HEK293T (cell line): ENCODE data around the gene BEST2.

ENCODE experiments used
- CTCF ChIA-PET: fragments of 350-600 bp; formaldehyde crosslinking; extraction: SDS; loops from one replicate; lab custom pipeline; 2021; ENCODE audit warnings: antibody characterized with exemption, inconsistent platforms; lab: Yijun Ruan, JAX
- POLR2A ChIA-PET: fragments of 350-600 bp; formaldehyde crosslinking; extraction: SDS; loops from one replicate; lab custom pipeline; 2020; ENCODE audit warnings: antibody characterized with exemption, inconsistent platforms; lab: Yijun Ruan, JAX
- DNase-seq: peaks from one replicate; pipeline ENCODE4 v3.0.0; 2012; ENCODE audit warnings: mixed read lengths; ENCODE audit errors: extremely low spot score
- ARNT ChIP-seq: fragments of 450-650 bp; IDR thresholded peaks from 2 replicates; pipeline ENCODE4 v1.6.1; 2017; ENCODE audit warnings: mild to moderate bottlenecking
- BHLHE40 ChIP-seq: fragments of 450-650 bp; IDR thresholded peaks from 2 replicates; pipeline ENCODE4 v1.6.1; 2016; ENCODE audit warnings: mild to moderate bottlenecking, moderate library complexity, borderline replicate concordance
- CTBP1 ChIP-seq: fragments of 450-650 bp; IDR thresholded peaks from 2 replicates; pipeline ENCODE4 v1.6.1; 2016; ENCODE audit warnings: borderline replicate concordance
- ELF4 ChIP-seq: fragments of 450-650 bp; IDR thresholded peaks from 2 replicates; pipeline ENCODE4 v1.6.1; 2017; ENCODE audit warnings: antibody characterized with exemption
- FOXA1 ChIP-seq: fragments of 450-650 bp; IDR thresholded peaks from 2 replicates; pipeline ENCODE4 v1.6.1; 2016; ENCODE audit warnings: mild to moderate bottlenecking
- FOXK2 ChIP-seq: fragments of 450-650 bp; IDR thresholded peaks from 2 replicates; pipeline ENCODE4 v1.6.1; 2016; ENCODE audit warnings: mild to moderate bottlenecking
- FOXM1 ChIP-seq: fragments of 450-650 bp; IDR thresholded peaks from 2 replicates; pipeline ENCODE4 v1.6.1; 2017; ENCODE audit warnings: mild to moderate bottlenecking, borderline replicate concordance
- HDGF ChIP-seq: fragments of 450-650 bp; IDR thresholded peaks from 2 replicates; pipeline ENCODE4 v1.6.1; 2017; ENCODE audit warnings: antibody characterized with exemption, borderline replicate concordance
- L3MBTL2 ChIP-seq: fragments of 450-650 bp; conservative IDR thresholded peaks from 2 replicates; pipeline ENCODE4 v1.6.1; 2016; ENCODE audit warnings: mild to moderate bottlenecking
- LEF1 ChIP-seq: fragments of 450-650 bp; IDR thresholded peaks from 2 replicates; pipeline ENCODE4 v1.6.1; 2017; ENCODE audit warnings: mild to moderate bottlenecking, borderline replicate concordance
- NFRKB ChIP-seq: fragments of 450-650 bp; IDR thresholded peaks from 2 replicates; pipeline ENCODE4 v1.6.1; 2016; ENCODE audit warnings: mild to moderate bottlenecking, moderate library complexity
- SP1 ChIP-seq: fragments of 450-650 bp; IDR thresholded peaks from 2 replicates; pipeline ENCODE4 v1.6.1; 2017
- SUZ12 ChIP-seq: fragments of 450-650 bp; IDR thresholded peaks from 2 replicates; pipeline ENCODE4 v1.6.1; 2016; ENCODE audit warnings: mild to moderate bottlenecking
- TARDBP ChIP-seq: fragments of 450-650 bp; IDR thresholded peaks from 2 replicates; pipeline ENCODE4 v1.6.1; 2016
- ZNF384 ChIP-seq: fragments of 450-650 bp; IDR thresholded peaks from 2 replicates; pipeline ENCODE4 v1.6.1; 2016
- TF ChIP-seq, protein P1 (sequence below): fragments of 450-650 bp; IDR thresholded peaks from 2 replicates; pipeline ENCODE4 v1.6.1; 2016

The BEST2 gene

DNA sequence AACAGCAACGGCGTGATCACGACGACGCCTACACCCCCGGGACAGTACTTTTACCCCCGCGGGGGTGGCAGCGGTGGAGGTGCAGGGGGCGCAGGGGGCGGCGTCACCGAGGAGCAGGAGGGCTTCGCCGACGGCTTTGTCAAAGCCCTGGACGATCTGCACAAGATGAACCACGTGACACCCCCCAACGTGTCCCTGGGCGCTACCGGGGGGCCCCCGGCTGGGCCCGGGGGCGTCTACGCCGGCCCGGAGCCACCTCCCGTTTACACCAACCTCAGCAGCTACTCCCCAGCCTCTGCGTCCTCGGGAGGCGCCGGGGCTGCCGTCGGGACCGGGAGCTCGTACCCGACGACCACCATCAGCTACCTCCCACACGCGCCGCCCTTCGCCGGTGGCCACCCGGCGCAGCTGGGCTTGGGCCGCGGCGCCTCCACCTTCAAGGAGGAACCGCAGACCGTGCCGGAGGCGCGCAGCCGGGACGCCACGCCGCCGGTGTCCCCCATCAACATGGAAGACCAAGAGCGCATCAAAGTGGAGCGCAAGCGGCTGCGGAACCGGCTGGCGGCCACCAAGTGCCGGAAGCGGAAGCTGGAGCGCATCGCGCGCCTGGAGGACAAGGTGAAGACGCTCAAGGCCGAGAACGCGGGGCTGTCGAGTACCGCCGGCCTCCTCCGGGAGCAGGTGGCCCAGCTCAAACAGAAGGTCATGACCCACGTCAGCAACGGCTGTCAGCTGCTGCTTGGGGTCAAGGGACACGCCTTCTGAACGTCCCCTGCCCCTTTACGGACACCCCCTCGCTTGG, 40.7 kb downstream of the BEST2 start:
- ChIA-PET POLR2A (interaction anchor here (0.6 to 3.6 kb wide), 20 partner anchors 9 to 111 kb away, joined by 3 to 55 read pairs (median 4); partner anchors contain the start of genes DHPS, DNASE2, GET3 and RNASEH2A), CTCF (interaction anchor here (0.7 to 3.3 kb wide), 6 partner anchors 9 to 228 kb away, joined by 3 to 23 read pairs (median 11); no protein-coding TSS in a partner anchor)
- DNase-seq, result no peak
- no peak for TF ChIP-seq BHLHE40
- no peak for TF ChIP-seq SUZ12
- TF ChIP-seq L3MBTL2, result peak; percentile 64; the same call in 1 of the 2 replicates

DNA sequence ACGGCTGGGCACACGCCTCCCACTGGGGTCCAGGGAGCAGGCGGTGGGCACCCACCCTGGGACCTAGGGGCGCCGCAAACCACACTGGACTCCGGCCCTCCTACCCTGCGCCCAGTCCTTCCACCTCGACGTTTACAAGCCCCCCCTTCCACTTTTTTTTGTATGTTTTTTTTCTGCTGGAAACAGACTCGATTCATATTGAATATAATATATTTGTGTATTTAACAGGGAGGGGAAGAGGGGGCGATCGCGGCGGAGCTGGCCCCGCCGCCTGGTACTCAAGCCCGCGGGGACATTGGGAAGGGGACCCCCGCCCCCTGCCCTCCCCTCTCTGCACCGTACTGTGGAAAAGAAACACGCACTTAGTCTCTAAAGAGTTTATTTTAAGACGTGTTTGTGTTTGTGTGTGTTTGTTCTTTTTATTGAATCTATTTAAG, 41.3 kb downstream of the BEST2 start:
- POLR2A ChIA-PET, result interaction anchor here (0.6 to 3.6 kb wide), 11 partner anchors 10 to 112 kb away, joined by 3 to 55 read pairs (median 7); partner anchors contain the start of genes DHPS, GET3 and RNASEH2A
- no peak for DNase-seq
- CTCF ChIA-PET, result interaction anchor here (0.6 to 3.3 kb wide), 7 partner anchors 15 to 35 kb away, joined by 3 to 23 read pairs (median 7); no protein-coding TSS in a partner anchor
- TF ChIP-seq SUZ12 (no peak), BHLHE40 (no peak), FOXK2 (no peak), TARDBP (no peak)

DNA sequence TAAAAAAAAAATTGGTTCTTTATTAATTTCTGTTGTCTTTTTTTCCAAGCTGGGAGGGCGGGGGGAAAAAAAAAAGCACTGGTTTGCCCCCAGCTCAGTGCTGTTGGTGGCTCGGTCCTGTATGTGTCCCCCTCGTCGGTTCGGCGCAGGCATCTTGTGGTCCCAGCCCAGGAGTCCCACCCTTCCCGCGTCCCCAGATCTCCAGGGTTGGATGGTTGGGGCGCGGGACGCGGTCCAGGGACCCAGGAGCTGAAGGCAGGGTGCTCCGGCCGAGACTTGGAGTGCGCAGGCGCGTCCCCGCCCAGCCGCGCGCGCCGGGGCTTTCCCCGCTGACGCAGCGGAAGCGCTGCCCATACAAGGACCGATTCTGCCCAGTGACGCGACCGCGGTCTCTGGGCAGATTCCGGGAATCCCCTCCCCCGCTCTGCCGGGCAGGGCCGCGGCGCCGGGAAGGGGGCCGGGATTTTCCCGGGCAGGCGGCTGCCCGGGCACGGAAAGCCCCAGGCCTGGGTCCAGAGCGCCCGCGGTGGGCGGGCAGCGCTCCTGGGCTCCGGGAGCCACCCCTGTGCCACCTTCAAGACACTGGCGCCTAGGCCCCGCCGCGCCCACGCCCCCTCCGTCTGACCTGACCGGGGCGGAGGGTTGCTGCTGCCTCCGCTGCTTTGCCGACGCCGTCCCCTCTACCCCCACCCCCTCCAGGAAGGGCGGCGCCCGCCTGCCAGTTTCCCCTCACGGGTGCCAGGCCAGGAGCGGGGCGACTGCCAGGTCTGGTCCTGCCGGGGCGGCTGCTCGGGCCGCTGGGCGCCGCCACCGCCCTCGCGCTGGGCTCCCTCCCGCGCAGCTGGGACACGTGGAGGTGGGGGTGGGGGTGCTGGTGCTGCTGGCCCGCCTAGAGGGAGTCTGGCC, 42.0 kb downstream of the BEST2 start:
- TF ChIP-seq SUZ12, result no peak
- no peak for TF ChIP-seq TARDBP
- peak; percentile 74 for TF ChIP-seq L3MBTL2
- no peak for TF ChIP-seq ELF4
- TF ChIP-seq, protein P1, sequence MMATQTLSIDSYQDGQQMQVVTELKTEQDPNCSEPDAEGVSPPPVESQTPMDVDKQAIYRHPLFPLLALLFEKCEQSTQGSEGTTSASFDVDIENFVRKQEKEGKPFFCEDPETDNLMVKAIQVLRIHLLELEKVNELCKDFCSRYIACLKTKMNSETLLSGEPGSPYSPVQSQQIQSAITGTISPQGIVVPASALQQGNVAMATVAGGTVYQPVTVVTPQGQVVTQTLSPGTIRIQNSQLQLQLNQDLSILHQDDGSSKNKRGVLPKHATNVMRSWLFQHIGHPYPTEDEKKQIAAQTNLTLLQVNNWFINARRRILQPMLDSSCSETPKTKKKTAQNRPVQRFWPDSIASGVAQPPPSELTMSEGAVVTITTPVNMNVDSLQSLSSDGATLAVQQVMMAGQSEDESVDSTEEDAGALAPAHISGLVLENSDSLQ, result no peak
- TF ChIP-seq NFRKB, result no peak
- peak; percentile 98 for TF ChIP-seq ZNF384
- POLR2A ChIA-PET, result interaction anchor here (0.7 to 3.6 kb wide), 10 partner anchors 11 to 112 kb away, joined by 3 to 55 read pairs (median 8); partner anchors contain the start of genes DHPS, GET3 and RNASEH2A
- CTCF ChIA-PET, result interaction anchor here (0.6 to 3.3 kb wide), 7 partner anchors 16 to 36 kb away, joined by 3 to 23 read pairs (median 7); no protein-coding TSS in a partner anchor
- peak; percentile 95 for DNase-seq

DNA sequence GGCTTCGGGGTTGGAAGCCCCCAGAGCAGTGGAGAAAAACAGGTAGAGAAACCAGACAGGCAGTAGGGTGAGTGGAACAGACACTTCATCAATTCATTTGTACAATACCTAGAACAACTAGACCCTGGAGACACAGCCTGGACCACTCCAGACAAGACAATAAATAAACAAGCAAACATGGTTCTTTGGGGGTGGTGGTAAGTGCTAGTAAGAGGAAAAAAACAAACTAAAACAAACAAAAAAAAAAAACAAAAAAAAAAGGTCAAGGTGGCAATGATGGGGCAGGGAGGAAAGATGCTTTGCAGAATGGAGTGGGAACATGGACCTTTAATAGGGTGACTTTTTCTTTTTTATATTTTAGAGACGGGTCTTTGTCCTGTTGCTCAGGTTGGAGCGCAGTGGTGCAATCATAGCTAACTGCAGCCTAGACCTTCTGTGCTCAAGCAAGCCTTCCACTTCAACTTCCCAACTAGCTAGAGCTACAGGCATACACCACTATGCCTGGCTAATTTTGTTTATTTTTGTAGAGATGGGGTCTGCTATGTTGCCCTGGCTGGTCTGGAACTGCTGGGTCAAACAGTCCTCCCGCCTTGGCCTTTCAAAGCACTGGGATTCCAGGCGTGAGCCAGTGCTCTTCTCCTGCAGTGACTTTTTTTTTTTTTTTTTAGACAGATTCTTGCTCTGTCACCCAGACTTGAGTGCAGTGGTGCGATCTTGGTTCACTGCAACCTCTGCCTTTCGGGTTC, 42.8 kb downstream of the BEST2 start:
- DNase-seq, result no peak
- TF ChIP-seq LEF1 (no peak), ZNF384 (no peak), ARNT (no peak), SUZ12 (no peak), ELF4 (no peak), L3MBTL2 (no peak), CTBP1 (no peak), SP1 (no peak), TARDBP (no peak), FOXM1 (no peak), HDGF (no peak), FOXK2 (no peak), BHLHE40 (no peak), NFRKB (no peak)
- TF ChIP-seq, protein P1, result no peak
- CTCF ChIA-PET, result interaction anchor here (1.4 to 2.0 kb wide), 2 partner anchors 54 to 76 kb away, joined by 4 to 7 read pairs; no protein-coding TSS in a partner anchor
- POLR2A ChIA-PET, result interaction anchor here (2.5 kb wide), 1 partner anchor 28 kb away, joined by 11 read pairs; no protein-coding TSS in a partner anchor

DNA sequence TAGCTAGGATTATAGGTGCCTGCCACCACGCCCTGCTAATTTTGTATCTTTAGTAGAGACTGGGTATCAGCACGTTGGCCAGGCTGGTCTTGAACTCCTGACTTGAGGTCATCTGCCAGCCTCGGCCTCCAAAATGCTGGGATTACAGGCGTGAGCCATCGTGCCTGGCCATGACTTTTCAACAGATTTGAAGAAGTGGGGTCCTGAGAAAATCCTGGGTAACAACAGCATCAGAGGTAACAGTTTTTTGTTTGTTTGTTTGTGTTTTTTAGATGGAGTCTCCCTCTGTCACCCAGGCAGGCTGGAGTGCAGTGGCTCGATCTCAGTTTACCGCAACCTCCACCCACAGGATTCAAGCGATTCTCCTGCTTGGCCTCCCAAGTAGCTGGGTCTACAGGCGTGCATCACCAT, 43.4 kb downstream of the BEST2 start:
- ChIA-PET POLR2A (interaction anchor here (0.9 to 2.5 kb wide), 3 partner anchors 16 to 101 kb away, joined by 3 to 11 read pairs (median 6); no protein-coding TSS in a partner anchor), CTCF (interaction anchor here (1.4 to 2.1 kb wide), 6 partner anchors 17 to 76 kb away, joined by 4 to 15 read pairs (median 12); no protein-coding TSS in a partner anchor)
- TF ChIP-seq L3MBTL2 (no peak), ELF4 (no peak), BHLHE40 (no peak), SUZ12 (no peak), NFRKB (no peak), ARNT (no peak), CTBP1 (no peak), HDGF (no peak), SP1 (no peak), FOXA1 (no peak), TARDBP (no peak), FOXK2 (no peak), LEF1 (no peak), ZNF384 (no peak), FOXM1 (no peak)
- TF ChIP-seq, protein P1, result no peak
- DNase-seq, result no peak
